ENCODE data around the gene SRMS. TPM values are rescaled to one million over a fixed set of nuclear protein-coding genes. Genes with fewer than 3 reads are reported as not detected.

SRMS gene
- total and polyA plus RNA-seq, 2 donors (not counting 3 experiments of a cell fraction or from before 2014, with no cell fraction given): not detected

DNA sequence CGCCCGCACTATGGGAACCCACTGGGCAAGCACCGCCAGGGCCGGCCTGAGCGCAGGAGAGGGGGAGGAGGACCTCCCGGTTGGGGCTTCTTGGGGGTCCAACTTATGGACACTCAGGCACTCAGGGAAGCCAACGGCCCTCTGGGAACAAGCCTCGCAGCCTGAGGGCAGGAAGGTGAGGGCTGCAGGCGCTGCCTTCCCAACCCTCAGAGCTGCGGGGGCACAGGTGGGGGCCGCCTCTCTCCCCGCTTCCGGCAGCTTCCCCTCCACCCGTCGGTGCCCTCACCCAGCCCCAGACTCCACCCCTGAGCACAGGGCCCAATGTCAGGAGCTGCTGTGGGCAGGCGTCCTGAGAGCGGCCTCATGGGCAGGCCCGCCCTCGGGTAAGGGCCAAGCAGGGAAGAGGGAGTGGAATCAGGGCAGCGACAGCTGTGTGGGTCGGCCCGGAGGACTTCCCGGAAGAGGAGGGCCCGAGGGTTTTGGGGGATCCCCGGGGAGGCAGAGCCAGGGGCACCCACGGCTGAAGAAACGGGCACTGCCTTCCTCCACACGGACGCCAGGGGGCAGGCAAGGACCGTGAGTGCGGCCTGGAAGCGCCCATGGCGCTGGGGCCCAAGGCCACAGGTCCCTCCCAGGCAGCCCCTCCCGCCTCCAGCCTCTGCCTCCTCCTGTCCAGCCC, 9.9 kb downstream of the SRMS start:
- no peaks in the 10 kb centered on the region for H3K4me1 ChIP-seq (ENCODE audit: control insufficient read depth, extremely low read depth, insufficient read depth, low read length)
- peak; percentile 93 for FAIRE-seq
- H3K9me1 ChIP-seq (replicated peaks; ENCODE audit: control insufficient read depth, extremely low read depth, insufficient read depth, low read length): no peaks in the 10 kb centered on the region
- intact Hi-C loops (cut with micrococcal nuclease): loop anchor here (1.0 to 2.0 kb wide), 6 partner anchors 237 to 583 kb away; no protein-coding TSS in a partner anchor
- H3K79me2 ChIP-seq (ENCODE audit: control insufficient read depth, insufficient read depth, low read length): no peaks in the 10 kb centered on the region
- ChIA-PET POLR2A (interaction anchor here (0.5 to 1.5 kb wide), 5 partner anchors 9 to 506 kb away, joined by 3 to 6 read pairs (median 5); partner anchors contain the start of genes HELZ2 and TPD52L2), CTCF (interaction anchor here (0.7 to 5.7 kb wide), 43 partner anchors 9 to 584 kb away, joined by 3 to 89 read pairs (median 5); partner anchors contain the start of genes ARFRP1, DNAJC5, GMEB2 and HELZ2)
- no peaks in the 10 kb centered on the region for H3K27me3 ChIP-seq (ENCODE audit: control insufficient read depth in 2 of 2, insufficient read depth in 2 of 2, low read length in 2 of 2)
- no peak for TF ChIP-seq EZH2 (IDR thresholded peaks at IDR 0.05; ENCODE audit: borderline replicate concordance, low read depth, low read length, severe bottlenecking)
- peak; percentile 86 to 98 for TF ChIP-seq CTCF (IDR thresholded peaks at IDR 0.05; ENCODE audit: extremely low read depth in 1 of 2, insufficient read depth in 1 of 2, low read depth in 1 of 2, low read length in 2 of 2)
- TF ChIP-seq POLR2A (IDR thresholded peaks at IDR 0.05; ENCODE audit: low read depth, low read length): peak; percentile 41
- no peak for TF ChIP-seq JUN (IDR thresholded peaks at IDR 0.05; ENCODE audit: borderline replicate concordance, insufficient read depth, insufficient read length, low read depth)
- no peak for TF ChIP-seq GATA2 (IDR thresholded peaks at IDR 0.05; ENCODE audit: insufficient read depth, insufficient read length, low read depth, low read length)
- peak; percentile 52 for TF ChIP-seq POLR2AphosphoS5 (IDR thresholded peaks at IDR 0.05; ENCODE audit: insufficient read depth, low read depth, low read length)
- TF ChIP-seq FOS (IDR thresholded peaks at IDR 0.05; ENCODE audit: borderline replicate concordance, insufficient read depth, low read length): no peak
- TF ChIP-seq MYC (IDR thresholded peaks at IDR 0.05; ENCODE audit: low read depth, low read length): no peak
- no peak for TF ChIP-seq MAX (IDR thresholded peaks at IDR 0.05; ENCODE audit: insufficient read depth, insufficient read length)
- peak overlapping the region in 1 of 3 experiments; percentile 34 for H3K4me3 ChIP-seq (replicated peaks in 1 of 3; ENCODE audit: insufficient read depth in 1 of 3, low read depth in 1 of 3, low read length in 3 of 3)
- H3K4me2 ChIP-seq (ENCODE audit: insufficient read depth, low read length): no peak overlapping the region
- no peaks in the 10 kb centered on the region for H3K36me3 ChIP-seq (ENCODE audit: control insufficient read depth in 2 of 2, extremely low read depth in 1 of 2, insufficient read depth in 2 of 2, low read length in 2 of 2)
- peak overlapping the region; percentile 61 for H2AFZ ChIP-seq (ENCODE audit: low read depth, low read length)
- DNase-seq (ENCODE audit: low read depth, low spot score): peak; percentile 90
- dilution Hi-C loops (cut with MboI; ENCODE audit: extremely low pct_ligation_motif_present, low sequenced_read_pairs): no loop called here
- H4K20me1 ChIP-seq (replicated peaks; ENCODE audit: control insufficient read depth, extremely low read depth, insufficient read depth, low read length): no peaks in the 10 kb centered on the region
- no peak overlapping the region for H3K9ac ChIP-seq (replicated peaks; ENCODE audit: extremely low read depth, insufficient read depth, low read length)
- no peaks in the 10 kb centered on the region for H3K9me3 ChIP-seq (replicated peaks; ENCODE audit: control insufficient read depth, insufficient read depth, low read length)
- no peak overlapping the region for H3K27ac ChIP-seq (ENCODE audit: insufficient read depth, low read depth, low read length)
- BruUV-seq (replicated peaks): no TSS peak

Measured in endothelial cell of umbilical vein (primary cell).